KMS-11 (cell line): Measurements from ENCODE around the gene SCGB1D4.

Source experiments
- H2AFZ ChIP-seq: fragments of 200-600 bp; sonication (generic); 2 replicates; pipeline ENCODE4 v1.6.1; 2016; ENCODE audit warnings: antibody characterized with exemption, mixed run types, low read depth
- H3K27ac ChIP-seq: fragments of 200-600 bp; sonication (generic); 2 replicates; pipeline ENCODE4 v1.6.1; 2016; ENCODE audit warnings: mild to moderate bottlenecking, mixed run types
- H3K27me3 ChIP-seq: fragments of 200-600 bp; sonication (generic); 2 replicates; pipeline ENCODE4 v1.6.1; 2017; ENCODE audit warnings: mild to moderate bottlenecking, low read depth, mixed run types, moderate library complexity; ENCODE audit not compliant: insufficient read depth
- H3K36me3 ChIP-seq: fragments of 200-600 bp; sonication (generic); 2 replicates; pipeline ENCODE4 v1.6.1; 2017; ENCODE audit warnings: mild to moderate bottlenecking, mixed run types; ENCODE audit not compliant: insufficient read depth
- H3K4me1 ChIP-seq: fragments of 200-600 bp; sonication (generic); 2 replicates; pipeline ENCODE4 v1.6.1; 2016; ENCODE audit warnings: mild to moderate bottlenecking, low read depth, mixed run types; ENCODE audit not compliant: poor library complexity, severe bottlenecking
- H3K4me2 ChIP-seq: fragments of 200-600 bp; sonication (generic); 2 replicates; pipeline ENCODE4 v1.7.0; 2016; ENCODE audit warnings: mild to moderate bottlenecking, mixed run types
- H3K4me3 ChIP-seq: fragments of 200-600 bp; sonication (generic); IDR thresholded peaks from 2 replicates; pipeline ENCODE4 v1.6.1; 2017; ENCODE audit warnings: low read depth, low read length, mixed read lengths; ENCODE audit not compliant: insufficient read depth
- H3K79me2 ChIP-seq: fragments of 200-600 bp; sonication (generic); 2 replicates; pipeline ENCODE4 v1.6.1; 2016; ENCODE audit warnings: low read depth, mixed run types; ENCODE audit not compliant: insufficient read depth
- H3K9ac ChIP-seq: fragments of 200-600 bp; sonication (generic); 2 replicates; pipeline ENCODE4 v1.6.1; 2016; ENCODE audit warnings: mild to moderate bottlenecking, mixed run types
- H4K20me1 ChIP-seq: fragments of 200-600 bp; sonication (generic); 2 replicates; pipeline ENCODE4 v1.6.1; 2016; ENCODE audit warnings: mild to moderate bottlenecking, mixed run types; ENCODE audit not compliant: insufficient read depth
- CTCF ChIP-seq: fragments of 200-600 bp; sonication (generic); conservative IDR thresholded peaks from 2 replicates; pipeline ENCODE4 v1.6.1; 2017; ENCODE audit warnings: low read depth, mild to moderate bottlenecking, antibody characterized with exemption, low read length, moderate library complexity, mixed read lengths

Gene SCGB1D4

GRCh38 chr11:62266558-62266957 lies 32.3 kb downstream of the SCGB1D4 start:
- no peaks in the 10 kb centered on the region for H3K27me3 ChIP-seq
- no peaks in the 10 kb centered on the region for H3K4me1 ChIP-seq
- H3K4me2 ChIP-seq = no peak overlapping the region
- H3K4me3 ChIP-seq = no peak overlapping the region
- H4K20me1 ChIP-seq = no peaks in the 10 kb centered on the region
- no peak overlapping the region for H3K27ac ChIP-seq
- no peak for TF ChIP-seq CTCF
- H3K9ac ChIP-seq = no peak overlapping the region
- H2AFZ ChIP-seq = no peak overlapping the region
- no peaks in the 10 kb centered on the region for H3K79me2 ChIP-seq
- H3K36me3 ChIP-seq = no peaks in the 10 kb centered on the region

GRCh38 chr11:62264004-62264403 lies 34.9 kb downstream of the SCGB1D4 start:
- H4K20me1 ChIP-seq = no peaks in the 10 kb centered on the region
- H3K36me3 ChIP-seq = no peaks in the 10 kb centered on the region
- H3K4me1 ChIP-seq = no peaks in the 10 kb centered on the region
- no peak overlapping the region for H2AFZ ChIP-seq
- no peak overlapping the region for H3K9ac ChIP-seq
- no peak overlapping the region for H3K4me2 ChIP-seq
- no peak overlapping the region for H3K4me3 ChIP-seq
- H3K79me2 ChIP-seq = no peaks in the 10 kb centered on the region
- no peak for TF ChIP-seq CTCF
- no peaks in the 10 kb centered on the region for H3K27me3 ChIP-seq
- no peak overlapping the region for H3K27ac ChIP-seq

GRCh38 chr11:62260261-62260953 lies 38.5 kb downstream of the SCGB1D4 start:
- H4K20me1 ChIP-seq = no peaks in the 10 kb centered on the region
- H3K79me2 ChIP-seq = no peaks in the 10 kb centered on the region
- H3K4me3 ChIP-seq = no peak overlapping the region
- no peaks in the 10 kb centered on the region for H3K4me1 ChIP-seq
- no peak overlapping the region for H2AFZ ChIP-seq
- TF ChIP-seq CTCF = no peak
- no peaks in the 10 kb centered on the region for H3K36me3 ChIP-seq
- no peak overlapping the region for H3K9ac ChIP-seq
- no peak overlapping the region for H3K27ac ChIP-seq
- no peaks in the 10 kb centered on the region for H3K27me3 ChIP-seq
- H3K4me2 ChIP-seq = no peak overlapping the region

GRCh38 chr11:62256281-62256680 lies 42.6 kb downstream of the SCGB1D4 start:
- H4K20me1 ChIP-seq = no peaks in the 10 kb centered on the region
- no peak for TF ChIP-seq CTCF
- H3K9ac ChIP-seq = no peak overlapping the region
- no peak overlapping the region for H3K4me2 ChIP-seq
- no peaks in the 10 kb centered on the region for H3K4me1 ChIP-seq
- no peaks in the 10 kb centered on the region for H3K36me3 ChIP-seq
- H3K27me3 ChIP-seq = no peaks in the 10 kb centered on the region
- H3K4me3 ChIP-seq = no peak overlapping the region
- H2AFZ ChIP-seq = no peak overlapping the region
- H3K79me2 ChIP-seq = no peaks in the 10 kb centered on the region
- no peak overlapping the region for H3K27ac ChIP-seq
